NCI-H2081 treated with DMSO at 0.1 percent for 48 hours (cell line): ENCODE measurements around the gene RAF1.
"Not testable (repeated sequence)": the region's sequence is repeated elsewhere in the genome, so short reads cannot be mapped to it uniquely, and the experiment has no call there.

Source experiments
- DNase-seq: peaks from one replicate; lab custom pipeline; 2025; lab: John Stamatoyannopoulos, UW

Gene RAF1

GRCh38 chr3:12638105-12638504 lies 25.8 kb downstream of the RAF1 start:
- no peak for DNase-seq

GRCh38 chr3:12633108-12633507 lies 30.8 kb downstream of the RAF1 start:
- no peak for DNase-seq

DNA sequence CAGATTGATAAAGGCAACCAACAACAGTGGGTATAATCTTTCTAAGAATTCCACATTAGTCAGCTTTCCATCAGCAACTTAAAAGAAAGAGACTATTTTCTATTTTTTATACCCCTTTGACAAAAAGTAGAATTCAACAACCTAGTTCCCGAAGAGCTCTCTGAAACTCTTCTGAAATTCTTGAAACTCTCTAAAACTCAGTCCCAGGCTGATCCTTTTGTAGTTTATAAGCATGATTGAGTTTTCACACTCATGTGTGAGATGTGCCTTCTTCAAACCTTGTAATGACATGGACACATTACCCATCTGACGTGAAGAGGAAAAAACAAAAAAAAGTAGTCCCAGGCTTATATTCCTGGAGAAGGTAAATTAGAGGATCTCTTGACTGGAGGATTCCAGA lies 31.4 kb downstream of the RAF1 start:
- DNase-seq, result no peak

DNA sequence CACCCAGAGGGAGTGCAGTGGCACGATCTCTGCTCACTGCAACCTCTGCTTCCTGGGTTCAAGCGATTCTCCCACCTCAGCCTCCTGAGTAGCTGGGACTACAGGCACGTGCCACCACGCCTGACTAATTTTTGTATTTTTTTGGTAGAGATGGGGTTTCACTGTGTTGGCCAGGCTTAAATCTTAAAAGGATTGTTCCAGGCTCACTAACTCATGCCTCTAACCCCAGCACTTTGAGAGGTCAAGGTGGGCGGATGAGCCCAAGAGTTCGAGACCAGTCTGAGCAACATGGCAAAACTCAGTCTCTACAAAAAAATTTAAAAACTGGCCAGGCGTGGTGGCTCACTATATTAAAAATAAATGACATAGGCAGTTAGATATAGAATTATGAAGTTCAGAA lies 33.1 kb downstream of the RAF1 start:
- DNase-seq, result not testable (repeated sequence)

DNA sequence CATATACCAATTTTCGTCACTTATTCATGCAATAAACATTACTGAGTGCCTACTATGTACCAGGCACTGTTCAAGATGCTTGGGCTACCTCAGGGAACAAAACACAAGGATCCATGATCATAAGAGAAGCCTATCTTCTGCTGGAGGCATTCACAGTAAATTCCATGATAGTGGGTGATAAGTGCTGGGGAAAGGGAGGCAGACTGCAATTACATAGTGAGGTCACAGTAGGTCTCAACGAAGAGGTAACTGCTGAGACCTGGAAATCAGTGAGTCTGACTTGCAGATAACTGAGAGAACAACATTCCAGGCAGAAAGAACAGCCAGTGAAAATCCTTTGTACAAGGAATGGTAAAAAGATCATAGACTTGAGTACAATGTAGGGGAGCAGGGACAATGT lies 33.6 kb downstream of the RAF1 start:
- DNase-seq, result no peak

DNA sequence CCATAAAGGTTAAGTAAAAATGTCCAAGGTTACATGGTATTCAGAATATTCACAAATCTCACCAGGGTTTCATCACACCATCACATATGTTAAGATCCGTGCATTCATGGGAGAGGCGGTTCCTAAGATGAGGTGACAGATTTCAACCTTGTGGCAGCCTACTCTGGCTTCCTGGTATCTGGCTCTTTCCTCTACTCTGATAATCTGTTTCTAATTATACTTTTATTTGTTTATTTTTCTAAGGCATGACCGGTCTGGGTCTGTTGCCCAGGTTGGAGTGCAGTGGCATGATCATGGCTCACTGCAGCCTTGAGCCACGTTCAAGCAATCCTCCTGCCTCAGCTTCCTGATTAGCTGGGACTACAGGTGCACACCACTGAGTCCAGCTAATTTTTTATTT lies 34.4 kb downstream of the RAF1 start:
- no peak for DNase-seq

DNA sequence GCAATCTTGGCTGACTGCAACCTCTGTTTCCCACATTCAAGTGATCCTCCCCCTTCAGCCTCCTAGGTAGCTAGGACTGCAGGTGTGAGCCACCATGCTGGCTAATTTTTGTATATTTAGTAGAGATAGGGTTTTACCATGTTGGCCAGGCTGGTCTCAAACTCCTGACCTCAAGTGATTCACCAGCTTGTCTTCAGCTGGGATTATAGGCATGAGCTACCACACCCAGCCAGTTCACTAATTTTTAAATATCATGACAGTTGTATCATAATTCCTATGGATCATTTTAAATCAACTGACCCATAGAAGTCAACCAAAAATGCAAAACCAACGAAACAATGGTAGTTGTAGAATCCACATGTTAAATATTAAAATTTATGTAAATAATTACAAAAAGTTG lies 35.1 kb downstream of the RAF1 start:
- DNase-seq, result no peak

DNA sequence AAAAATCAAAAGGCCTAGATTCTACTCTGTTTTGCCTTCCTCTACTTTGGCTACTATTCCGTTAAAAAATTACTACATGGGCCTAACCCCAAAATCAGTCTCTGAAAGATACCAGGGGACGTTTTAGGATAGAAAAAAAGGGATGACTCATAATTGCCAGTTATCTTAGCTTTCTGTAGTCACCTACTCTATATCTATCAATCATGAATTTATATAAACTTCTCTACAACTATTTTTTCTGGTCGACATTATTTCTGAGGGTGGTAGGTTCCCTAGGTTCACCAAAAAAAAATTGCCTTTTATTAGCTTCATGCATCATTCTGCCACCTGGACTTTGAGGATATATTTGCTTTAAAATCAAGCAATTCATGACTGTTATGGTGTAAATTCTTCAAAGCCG lies 36.5 kb downstream of the RAF1 start:
- no peak for DNase-seq

DNA sequence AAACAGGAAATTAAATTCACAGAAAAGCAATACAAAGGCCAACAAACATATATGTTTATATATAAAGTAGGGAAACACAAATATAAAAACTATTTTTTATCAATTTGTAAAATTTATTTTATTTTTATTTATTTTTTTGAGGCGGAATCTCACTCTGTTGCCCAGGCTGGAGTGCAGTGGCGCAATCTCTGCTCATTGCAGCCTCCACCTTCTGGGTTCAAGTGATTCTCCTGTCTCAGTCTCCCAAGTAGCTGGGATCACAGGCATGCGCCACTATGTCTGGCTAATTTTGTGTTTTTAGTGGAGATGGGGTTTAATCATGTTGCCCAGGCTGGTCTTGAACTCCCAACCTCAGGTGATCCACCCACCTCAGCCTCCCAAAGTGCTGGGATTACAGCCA lies 39.0 kb downstream of the RAF1 start:
- not testable (repeated sequence) for DNase-seq

DNA sequence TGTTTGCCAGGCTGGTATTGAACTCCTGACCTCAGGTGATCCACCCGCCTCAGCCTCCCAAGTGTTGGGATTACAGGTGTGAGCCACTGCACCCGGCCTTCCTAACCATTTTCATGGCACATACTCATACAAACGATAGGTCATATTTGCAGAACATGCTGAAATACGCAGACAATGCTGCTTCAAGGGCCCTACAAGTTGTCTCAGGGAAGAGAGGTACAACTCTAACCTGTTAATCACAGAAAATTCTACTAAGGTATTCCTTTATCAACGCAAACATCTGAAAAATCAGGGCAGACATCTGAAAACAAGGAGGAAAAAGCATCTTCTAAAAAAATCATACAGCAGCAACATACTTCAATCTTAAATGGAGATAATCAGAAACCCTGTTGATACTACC lies 39.9 kb downstream of the RAF1 start:
- no peak for DNase-seq

GRCh38 chr3:12622335-12622734 lies 41.6 kb downstream of the RAF1 start:
- DNase-seq, result no peak

DNA sequence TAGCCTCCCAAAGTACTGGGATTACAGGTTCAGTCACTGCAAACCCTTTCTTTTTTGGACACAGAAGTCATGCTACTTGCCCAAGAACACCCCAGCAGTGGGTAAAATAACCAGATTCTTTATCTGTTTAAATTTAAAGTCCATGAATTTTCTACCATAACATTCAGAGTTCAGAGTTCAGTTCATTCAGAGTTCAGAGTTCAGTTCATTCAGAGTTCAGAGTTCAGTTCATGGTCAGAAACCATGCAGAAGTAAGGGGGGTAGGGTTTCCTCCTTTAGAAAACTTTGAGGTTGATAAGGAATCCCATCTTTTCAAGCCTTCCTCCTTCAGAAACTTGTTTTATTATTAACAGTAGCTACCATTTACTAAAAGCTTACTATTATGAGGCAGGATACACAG lies 43.2 kb downstream of the RAF1 start:
- no peak for DNase-seq

DNA sequence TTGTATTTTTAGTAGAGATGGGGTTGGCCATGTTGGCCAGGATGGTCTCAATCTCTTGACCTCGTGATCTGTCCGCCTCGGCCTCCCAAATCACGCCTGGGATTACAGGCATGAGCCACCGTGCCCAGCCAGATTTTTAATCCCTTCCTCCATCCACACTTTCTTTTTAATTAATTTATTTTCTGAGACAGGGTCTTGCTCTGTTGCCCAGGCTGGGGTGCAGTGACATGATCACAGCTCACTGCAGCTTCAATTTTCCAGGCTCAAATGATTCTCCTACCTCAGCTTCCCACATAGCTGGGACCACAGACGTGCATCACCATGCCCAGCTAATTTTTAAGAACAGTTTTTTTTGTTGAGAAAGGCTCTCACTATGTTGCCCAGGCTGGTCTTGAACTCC lies 43.6 kb downstream of the RAF1 start:
- DNase-seq, result no peak

- DNase-seq, result no peak
Measured at GRCh38 chr3:12618426-12618825, 45.5 kb downstream of the RAF1 start.

DNA sequence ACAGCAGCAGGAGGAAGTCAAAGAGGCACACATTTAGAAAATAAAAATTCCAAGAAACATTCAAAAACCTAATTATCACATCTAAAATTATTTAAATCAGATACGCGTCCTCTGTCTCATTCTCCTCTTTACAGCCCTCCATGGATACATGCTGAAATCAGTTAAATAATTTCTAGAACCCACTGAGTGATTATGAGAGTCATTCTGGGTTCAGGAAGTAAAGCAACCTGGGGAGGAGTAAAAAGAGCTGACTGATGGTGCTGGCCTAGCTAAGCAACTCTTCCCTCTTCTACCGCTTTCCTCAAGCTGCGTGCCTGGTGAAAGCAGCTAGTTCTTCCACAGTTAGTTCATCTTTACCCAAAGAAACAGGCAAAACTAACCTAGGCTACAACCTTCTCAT lies 48.7 kb downstream of the RAF1 start:
- DNase-seq, result no peak

GRCh38 chr3:12613250-12613649 lies 50.7 kb downstream of the RAF1 start:
- DNase-seq, result no peak

DNA sequence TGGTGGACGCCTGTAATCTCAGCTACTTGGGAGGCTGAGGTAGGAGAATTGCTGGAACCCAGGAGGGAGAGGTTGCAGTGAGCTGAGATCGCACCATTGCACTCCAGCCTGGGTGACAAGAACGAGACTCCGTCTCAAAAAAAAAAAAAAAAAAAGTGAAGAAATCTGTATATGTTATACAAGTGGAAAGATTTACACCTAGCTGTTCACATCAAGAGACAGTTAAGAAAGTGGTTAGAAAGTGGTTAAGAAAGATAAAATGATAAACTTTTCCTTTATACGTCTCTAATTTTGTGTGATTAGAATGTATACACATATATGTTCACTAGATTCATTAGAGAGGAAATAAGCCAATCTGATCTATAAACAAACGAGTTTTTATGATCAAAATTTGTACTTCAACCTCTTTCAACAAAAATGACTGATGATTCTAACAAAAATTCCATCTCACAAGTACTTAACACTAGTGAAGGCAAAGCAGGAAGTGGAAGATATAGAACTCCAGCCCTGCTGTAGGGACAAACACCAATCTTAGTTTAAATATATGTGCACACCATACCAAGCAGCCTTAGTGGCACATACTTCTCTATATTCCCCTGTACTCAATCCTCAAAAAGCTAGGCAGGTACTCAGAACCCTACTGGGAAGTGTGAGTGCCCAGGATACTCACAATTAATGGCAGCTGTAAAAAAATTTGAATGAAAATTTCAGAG lies 51.2 kb downstream of the RAF1 start:
- no peak for DNase-seq

GRCh38 chr3:12611117-12611516 lies 52.8 kb downstream of the RAF1 start:
- no peak for DNase-seq

GRCh38 chr3:12608376-12608775 lies 55.5 kb downstream of the RAF1 start:
- DNase-seq, result no peak

- DNase-seq, result no peak
Measured at GRCh38 chr3:12603969-12604368, 59.9 kb downstream of the RAF1 start.

DNA sequence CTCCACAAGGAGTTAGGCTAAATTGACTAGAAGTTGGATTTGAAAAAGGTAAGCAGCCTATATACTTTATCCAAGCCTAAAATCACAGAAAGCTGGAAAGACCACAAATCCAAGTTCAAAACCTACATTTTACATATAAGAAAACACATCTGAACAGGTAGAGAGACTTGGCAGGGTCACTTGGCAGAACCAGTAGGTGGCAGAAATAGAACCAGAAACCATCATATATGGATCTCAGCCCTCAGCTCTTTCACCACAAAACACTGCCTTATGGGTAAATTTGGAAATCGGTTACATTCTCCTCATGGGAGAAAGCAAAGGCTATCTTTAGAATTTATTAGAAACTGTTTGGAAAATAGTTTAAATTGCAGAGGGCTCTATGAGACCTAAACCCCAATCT lies 62.8 kb downstream of the RAF1 start:
- DNase-seq, result no peak

GRCh38 chr3:12598890-12599289 lies 65.0 kb downstream of the RAF1 start:
- DNase-seq, result no peak

DNA sequence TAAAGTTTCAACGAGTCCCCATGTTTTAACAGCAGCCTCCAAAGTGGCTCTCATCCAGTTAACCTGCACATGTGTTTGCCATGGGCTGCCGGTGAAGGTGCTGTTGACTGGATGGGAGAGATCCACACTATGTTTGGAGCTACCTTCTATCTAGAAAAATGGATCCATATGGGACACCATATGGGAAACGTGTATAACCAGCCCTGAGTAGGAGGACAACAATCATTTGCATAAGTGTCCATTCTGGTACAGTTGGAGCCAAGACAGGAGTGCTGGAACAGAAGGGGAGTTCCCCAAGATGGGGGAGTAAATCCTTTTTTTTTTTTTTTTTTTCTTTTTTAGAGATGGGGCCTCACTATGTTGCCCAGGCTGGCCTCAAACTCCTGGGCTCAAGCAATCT lies 70.4 kb downstream of the RAF1 start:
- no peak for DNase-seq

- DNase-seq, result no peak
Measured at GRCh38 chr3:12591997-12592715, 71.8 kb downstream of the RAF1 start.
